ENCODE measurements around the gene KIR2DL4.
"Not testable (repeated sequence)": the region's sequence is repeated elsewhere in the genome, so short reads cannot be mapped to it uniquely, and the experiment has no call there.

The KIR2DL4 gene

DNA sequence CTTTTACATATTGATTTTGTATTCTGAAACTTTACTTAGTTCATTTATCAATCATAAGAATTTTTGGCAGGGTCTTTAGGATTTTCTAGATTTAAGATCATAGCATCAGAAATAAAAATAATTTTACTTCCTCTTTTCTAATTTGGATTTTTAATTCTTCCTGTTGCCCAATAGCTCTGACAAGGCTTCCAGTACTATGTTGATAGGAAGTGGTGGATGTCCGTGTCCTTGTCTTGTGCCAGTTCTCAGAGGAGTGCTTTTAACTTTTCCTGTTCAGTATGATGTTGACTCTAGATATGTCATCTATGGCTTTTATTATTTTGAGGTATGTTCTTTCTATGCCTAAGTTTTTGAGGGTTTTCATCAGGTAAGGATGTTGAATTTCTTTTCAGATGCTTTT, 7.7 kb upstream of the KIR2DL4 start:
- H3K36me3 ChIP-seq (ENCODE audit: control insufficient read depth, insufficient read depth, low read length), result no peaks in the 10 kb centered on the region
- no peak overlapping the region for H3K27ac ChIP-seq (ENCODE audit: insufficient read depth, low read length, poor library complexity, severe bottlenecking)
- no peak for DNase-seq
- no peaks in the 10 kb centered on the region for H3K4me1 ChIP-seq (ENCODE audit: control insufficient read depth, insufficient read depth, low read length, poor library complexity, severe bottlenecking)
- no peaks in the 10 kb centered on the region for H3K27me3 ChIP-seq (replicated peaks; ENCODE audit: control insufficient read depth, insufficient read depth, low read length, poor library complexity, severe bottlenecking)
- H3K4me3 ChIP-seq (ENCODE audit: insufficient read depth, low read depth, low read length, poor library complexity, severe bottlenecking), result no peak overlapping the region
- no peaks in the 10 kb centered on the region for H3K9me3 ChIP-seq (ENCODE audit: control insufficient read depth, low read length)

- Histone ChIP-seq H3K4me1 (ENCODE audit: control insufficient read depth, insufficient read depth, low read length, poor library complexity, severe bottlenecking) (no peaks in the 10 kb centered on the region), H3K27me3 (replicated peaks; ENCODE audit: control insufficient read depth, insufficient read depth, low read length, poor library complexity, severe bottlenecking) (no peaks in the 10 kb centered on the region), H3K27ac (ENCODE audit: insufficient read depth, low read length, poor library complexity, severe bottlenecking) (no peak overlapping the region), H3K36me3 (ENCODE audit: control insufficient read depth, insufficient read depth, low read length) (no peaks in the 10 kb centered on the region), H3K4me3 (ENCODE audit: insufficient read depth, low read depth, low read length, poor library complexity, severe bottlenecking) (no peak overlapping the region), H3K9me3 (ENCODE audit: control insufficient read depth, low read length) (no peaks in the 10 kb centered on the region)
- no peak for DNase-seq
Observed at GRCh38 chr19:54804101-54804500, 691 bp downstream of the KIR2DL4 start.

DNA sequence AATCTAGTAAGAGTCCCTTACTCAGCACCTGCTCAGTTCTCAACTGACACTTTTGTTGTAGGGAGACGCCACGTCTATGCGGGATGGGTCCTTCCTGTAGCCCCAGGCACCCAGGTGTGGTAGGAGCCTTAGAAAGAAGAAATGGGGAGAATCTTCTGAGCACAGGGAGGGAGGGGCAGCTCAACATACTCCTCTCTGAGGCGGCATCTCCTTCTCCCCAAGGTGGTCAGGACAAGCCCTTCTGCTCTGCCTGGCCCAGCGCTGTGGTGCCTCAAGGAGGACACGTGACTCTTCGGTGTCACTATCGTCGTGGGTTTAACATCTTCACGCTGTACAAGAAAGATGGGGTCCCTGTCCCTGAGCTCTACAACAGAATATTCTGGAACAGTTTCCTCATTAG, 1.2 kb downstream of the KIR2DL4 start:
- Histone ChIP-seq H3K36me3 (ENCODE audit: control insufficient read depth, insufficient read depth, low read length) (no peaks in the 10 kb centered on the region), H3K4me3 (ENCODE audit: insufficient read depth, low read depth, low read length, poor library complexity, severe bottlenecking) (no peak overlapping the region), H3K27ac (ENCODE audit: insufficient read depth, low read length, poor library complexity, severe bottlenecking) (no peak overlapping the region), H3K9me3 (ENCODE audit: control insufficient read depth, low read length) (no peaks in the 10 kb centered on the region), H3K27me3 (replicated peaks; ENCODE audit: control insufficient read depth, insufficient read depth, low read length, poor library complexity, severe bottlenecking) (no peaks in the 10 kb centered on the region), H3K4me1 (ENCODE audit: control insufficient read depth, insufficient read depth, low read length, poor library complexity, severe bottlenecking) (no peaks in the 10 kb centered on the region)
- no peak for DNase-seq

GRCh38 chr19:54805665-54806515, 2.5 kb downstream of the KIR2DL4 start:
- Histone ChIP-seq H3K4me3 (ENCODE audit: insufficient read depth, low read depth, low read length, poor library complexity, severe bottlenecking) (no peak overlapping the region), H3K27ac (ENCODE audit: insufficient read depth, low read length, poor library complexity, severe bottlenecking) (no peak overlapping the region), H3K9me3 (ENCODE audit: control insufficient read depth, low read length) (no peaks in the 10 kb centered on the region), H3K4me1 (ENCODE audit: control insufficient read depth, insufficient read depth, low read length, poor library complexity, severe bottlenecking) (no peaks in the 10 kb centered on the region), H3K36me3 (ENCODE audit: control insufficient read depth, insufficient read depth, low read length) (no peaks in the 10 kb centered on the region), H3K27me3 (replicated peaks; ENCODE audit: control insufficient read depth, insufficient read depth, low read length, poor library complexity, severe bottlenecking) (no peaks in the 10 kb centered on the region)
- no peak for DNase-seq

DNA sequence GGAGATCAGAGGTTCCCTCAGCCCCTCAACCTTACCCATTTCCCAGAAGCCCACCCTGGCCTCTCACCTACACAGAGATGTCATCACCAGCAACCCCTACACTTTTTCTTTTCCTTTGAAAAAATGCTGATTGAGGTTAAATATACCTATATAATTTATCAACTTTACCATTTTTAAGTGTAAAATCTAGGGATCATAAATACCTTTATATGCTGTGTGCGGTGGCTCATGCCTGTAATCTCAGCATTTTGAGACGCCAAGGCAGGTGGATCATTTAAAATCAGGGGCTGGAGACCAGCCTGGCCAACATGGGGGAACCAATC, 3.1 kb downstream of the KIR2DL4 start:
- H3K4me1 ChIP-seq (ENCODE audit: control insufficient read depth, insufficient read depth, low read length, poor library complexity, severe bottlenecking), result no peaks in the 10 kb centered on the region
- H3K9me3 ChIP-seq (ENCODE audit: control insufficient read depth, low read length), result no peaks in the 10 kb centered on the region
- DNase-seq, result no peak

GRCh38 chr19:54814571-54814970, 11.2 kb downstream of the KIR2DL4 start:
- not testable (repeated sequence) for H3K4me3 ChIP-seq (ENCODE audit: insufficient read depth, low read depth, low read length, poor library complexity, severe bottlenecking); H3K27ac ChIP-seq (ENCODE audit: insufficient read depth, low read length, poor library complexity, severe bottlenecking); H3K4me1 ChIP-seq (ENCODE audit: control insufficient read depth, insufficient read depth, low read length, poor library complexity, severe bottlenecking); H3K9me3 ChIP-seq (ENCODE audit: control insufficient read depth, low read length); H3K27me3 ChIP-seq (replicated peaks; ENCODE audit: control insufficient read depth, insufficient read depth, low read length, poor library complexity, severe bottlenecking); H3K36me3 ChIP-seq (ENCODE audit: control insufficient read depth, insufficient read depth, low read length); DNase-seq

More for the DNA sequence above, 3.1 kb downstream of the KIR2DL4 start:
- H3K27ac ChIP-seq (ENCODE audit: insufficient read depth, low read length, poor library complexity, severe bottlenecking), result no peak overlapping the region
- no peaks in the 10 kb centered on the region for H3K27me3 ChIP-seq (replicated peaks; ENCODE audit: control insufficient read depth, insufficient read depth, low read length, poor library complexity, severe bottlenecking)
- H3K36me3 ChIP-seq (ENCODE audit: control insufficient read depth, insufficient read depth, low read length), result no peaks in the 10 kb centered on the region
- H3K4me3 ChIP-seq (ENCODE audit: insufficient read depth, low read depth, low read length, poor library complexity, severe bottlenecking), result no peak overlapping the region

DNA sequence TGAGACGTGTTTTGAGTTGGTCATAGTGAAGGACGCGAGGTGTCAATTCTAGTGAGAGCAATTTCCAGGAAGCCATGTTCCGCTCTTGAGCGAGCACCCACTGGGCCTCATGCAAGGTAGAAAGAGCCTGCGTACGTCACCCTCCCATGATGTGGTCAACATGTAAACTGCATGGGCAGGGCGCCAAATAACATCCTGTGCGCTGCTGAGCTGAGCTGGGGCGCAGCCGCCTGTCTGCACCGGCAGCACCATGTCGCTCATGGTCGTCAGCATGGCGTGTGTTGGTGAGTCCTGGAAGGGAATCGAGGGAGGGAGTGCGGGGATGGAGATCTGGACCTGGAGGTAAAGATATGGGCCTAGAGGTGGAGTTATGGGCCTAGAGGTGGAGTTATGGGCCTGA, 12.8 kb downstream of the KIR2DL4 start, which contains the start of gene KIR3DL1:
TSS of gene KIR3DL1 (plus strand) at position 218 of the 400 bp plus-strand sequence.
- not testable (repeated sequence) for H3K9me3 ChIP-seq (ENCODE audit: control insufficient read depth, low read length); H3K27ac ChIP-seq (ENCODE audit: insufficient read depth, low read length, poor library complexity, severe bottlenecking); H3K4me3 ChIP-seq (ENCODE audit: insufficient read depth, low read depth, low read length, poor library complexity, severe bottlenecking); DNase-seq; H3K4me1 ChIP-seq (ENCODE audit: control insufficient read depth, insufficient read depth, low read length, poor library complexity, severe bottlenecking); H3K36me3 ChIP-seq (ENCODE audit: control insufficient read depth, insufficient read depth, low read length); H3K27me3 ChIP-seq (replicated peaks; ENCODE audit: control insufficient read depth, insufficient read depth, low read length, poor library complexity, severe bottlenecking)

GRCh38 chr19:54817670-54818536, 14.5 kb downstream of the KIR2DL4 start:
- no peaks in the 10 kb centered on the region for H3K4me1 ChIP-seq (ENCODE audit: control insufficient read depth, insufficient read depth, low read length, poor library complexity, severe bottlenecking)
- no peaks in the 10 kb centered on the region for H3K27me3 ChIP-seq (replicated peaks; ENCODE audit: control insufficient read depth, insufficient read depth, low read length, poor library complexity, severe bottlenecking)
- DNase-seq, result no peak
- no peak overlapping the region for H3K27ac ChIP-seq (ENCODE audit: insufficient read depth, low read length, poor library complexity, severe bottlenecking)
- H3K9me3 ChIP-seq (ENCODE audit: control insufficient read depth, low read length), result no peaks in the 10 kb centered on the region
- no peak overlapping the region for H3K4me3 ChIP-seq (ENCODE audit: insufficient read depth, low read depth, low read length, poor library complexity, severe bottlenecking)
- no peaks in the 10 kb centered on the region for H3K36me3 ChIP-seq (ENCODE audit: control insufficient read depth, insufficient read depth, low read length)

DNA sequence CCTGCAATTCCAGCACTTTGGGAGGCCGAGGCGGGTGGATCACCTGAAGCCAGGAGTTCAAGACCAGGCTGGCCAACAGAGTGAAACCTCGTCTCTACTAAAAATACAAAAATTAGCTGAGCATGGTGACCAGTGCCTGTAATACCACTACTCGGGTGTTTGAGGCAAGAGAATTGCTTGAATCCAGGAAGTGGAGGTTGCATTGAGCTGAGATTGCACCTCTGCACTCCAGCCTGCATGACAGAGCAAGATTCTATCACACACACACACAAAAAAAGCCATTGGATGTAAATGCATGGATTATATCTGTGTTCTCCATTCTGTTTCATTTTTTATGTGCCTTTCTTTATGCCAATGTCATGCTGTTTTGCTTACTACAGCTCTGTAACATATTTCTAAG, 21.0 kb downstream of the KIR2DL4 start:
- DNase-seq; H3K36me3 ChIP-seq (ENCODE audit: control insufficient read depth, insufficient read depth, low read length); H3K4me1 ChIP-seq (ENCODE audit: control insufficient read depth, insufficient read depth, low read length, poor library complexity, severe bottlenecking): not testable (repeated sequence)

DNA sequence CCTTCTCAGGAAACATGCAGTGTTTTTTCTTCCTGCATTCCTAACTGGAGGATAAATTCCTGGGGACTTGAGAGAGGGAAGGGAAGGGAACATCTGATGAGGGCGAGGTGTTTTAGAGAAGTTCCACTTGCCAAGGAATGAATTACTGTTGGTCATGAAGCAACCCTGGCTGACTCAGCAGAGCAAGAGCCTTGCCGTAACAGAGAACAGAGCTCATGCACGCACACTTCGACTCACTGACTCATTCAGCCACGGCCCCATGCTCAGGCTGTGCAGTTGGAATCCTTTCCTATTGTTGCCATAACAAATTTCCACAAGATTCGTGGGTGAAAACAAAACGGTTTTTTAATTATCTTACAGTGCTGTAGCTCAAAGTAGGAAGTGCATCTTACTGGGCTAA, 21.9 kb downstream of the KIR2DL4 start:
- H3K9me3 ChIP-seq (ENCODE audit: control insufficient read depth, low read length); H3K4me3 ChIP-seq (ENCODE audit: insufficient read depth, low read depth, low read length, poor library complexity, severe bottlenecking); DNase-seq; H3K4me1 ChIP-seq (ENCODE audit: control insufficient read depth, insufficient read depth, low read length, poor library complexity, severe bottlenecking); H3K27me3 ChIP-seq (replicated peaks; ENCODE audit: control insufficient read depth, insufficient read depth, low read length, poor library complexity, severe bottlenecking); H3K36me3 ChIP-seq (ENCODE audit: control insufficient read depth, insufficient read depth, low read length); H3K27ac ChIP-seq (ENCODE audit: insufficient read depth, low read length, poor library complexity, severe bottlenecking): not testable (repeated sequence)

More for the DNA sequence above, 21.0 kb downstream of the KIR2DL4 start:
- H3K9me3 ChIP-seq (ENCODE audit: control insufficient read depth, low read length); H3K27ac ChIP-seq (ENCODE audit: insufficient read depth, low read length, poor library complexity, severe bottlenecking); H3K27me3 ChIP-seq (replicated peaks; ENCODE audit: control insufficient read depth, insufficient read depth, low read length, poor library complexity, severe bottlenecking); H3K4me3 ChIP-seq (ENCODE audit: insufficient read depth, low read depth, low read length, poor library complexity, severe bottlenecking): not testable (repeated sequence)
